Measurements from ENCODE around the gene PIGH.

DNA sequence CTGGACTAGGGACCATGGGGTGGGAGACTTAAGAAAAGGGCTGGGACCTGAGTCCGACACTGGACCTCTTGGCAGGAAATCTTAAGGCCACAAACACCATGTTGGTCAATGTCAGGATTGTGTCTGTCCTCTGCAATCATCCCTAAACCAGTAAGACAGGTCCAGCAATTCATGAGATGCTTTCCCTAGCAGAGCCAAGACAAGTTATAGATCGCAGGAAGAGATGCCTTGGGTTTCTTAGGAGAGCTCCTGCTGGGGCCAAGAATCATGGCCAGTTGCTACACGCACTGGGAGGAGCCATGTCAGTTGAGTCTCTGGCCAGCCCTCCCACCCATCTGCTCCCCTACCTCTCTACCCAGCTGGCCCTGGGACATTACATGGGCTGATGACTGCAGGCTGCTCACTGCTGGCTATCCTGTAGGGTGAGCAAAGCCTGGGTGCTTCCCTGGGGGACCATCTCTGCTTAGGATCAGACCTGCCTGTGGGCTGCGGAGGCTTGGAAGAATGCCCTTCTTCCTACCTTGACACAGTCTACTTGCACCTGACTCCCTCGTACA is 52.8 kb downstream of the PIGH start:
- TF ChIP-seq TARDBP (IDR thresholded peaks at IDR 0.05) = no peak
- TF ChIP-seq FOXK2 (IDR thresholded peaks at IDR 0.05) = no peak
- no peak for TF ChIP-seq SP1 (IDR thresholded peaks at IDR 0.05)
- no peak for TF ChIP-seq HDGF (IDR thresholded peaks at IDR 0.05; ENCODE audit: borderline replicate concordance)
- no peak for TF ChIP-seq FOXM1 (IDR thresholded peaks at IDR 0.05; ENCODE audit: borderline replicate concordance)
